Breast epithelium (tissue), 3 donors: Measurements from ENCODE around the gene KCNJ10.

Source experiments
- POLR2A ChIP-seq: fragments of 450-650 bp; IDR thresholded peaks from one replicate; pipeline ENCODE4 v1.6.1; 2016; ENCODE audit warnings: antibody characterized with exemption, mild to moderate bottlenecking, moderate library complexity
- POLR2AphosphoS5 ChIP-seq, 3 donors: sonication (generic); formaldehyde crosslinking; IDR thresholded peaks; one replicate each; pipeline ENCODE4 v1.6.1; 2017; ENCODE audit warnings: antibody characterized with exemption in 3 of 3
- TF ChIP-seq, protein P1 (sequence below), 3 donors: fragments of 450-650 bp; IDR thresholded peaks; one replicate each; pipeline ENCODE4 v1.5.1; 2016 to 2017; ENCODE audit warnings: antibody characterized with exemption in 3 of 3, mild to moderate bottlenecking in 3 of 3, moderate library complexity in 3 of 3

DNA sequence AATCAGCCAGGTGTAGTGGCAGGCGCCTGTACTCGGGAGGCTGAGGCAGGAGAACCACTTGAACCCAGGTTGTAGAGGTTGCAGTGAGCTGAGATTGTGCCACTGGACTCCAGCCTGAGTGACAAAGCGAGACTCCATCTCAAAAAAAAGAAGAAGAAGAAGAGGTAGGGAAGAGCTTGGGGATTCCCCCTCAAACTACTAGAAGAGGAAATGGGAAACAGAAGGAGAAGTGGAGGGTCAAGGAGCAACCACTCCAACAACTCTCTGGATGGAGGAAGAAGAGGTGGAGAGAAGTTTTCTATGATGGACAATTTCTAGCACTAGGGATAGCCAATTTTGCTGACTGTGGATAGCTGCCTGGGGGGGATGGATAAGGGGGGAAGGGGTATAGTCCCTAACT is 101.1 kb downstream of the KCNJ10 start:
- TF ChIP-seq, protein P1, sequence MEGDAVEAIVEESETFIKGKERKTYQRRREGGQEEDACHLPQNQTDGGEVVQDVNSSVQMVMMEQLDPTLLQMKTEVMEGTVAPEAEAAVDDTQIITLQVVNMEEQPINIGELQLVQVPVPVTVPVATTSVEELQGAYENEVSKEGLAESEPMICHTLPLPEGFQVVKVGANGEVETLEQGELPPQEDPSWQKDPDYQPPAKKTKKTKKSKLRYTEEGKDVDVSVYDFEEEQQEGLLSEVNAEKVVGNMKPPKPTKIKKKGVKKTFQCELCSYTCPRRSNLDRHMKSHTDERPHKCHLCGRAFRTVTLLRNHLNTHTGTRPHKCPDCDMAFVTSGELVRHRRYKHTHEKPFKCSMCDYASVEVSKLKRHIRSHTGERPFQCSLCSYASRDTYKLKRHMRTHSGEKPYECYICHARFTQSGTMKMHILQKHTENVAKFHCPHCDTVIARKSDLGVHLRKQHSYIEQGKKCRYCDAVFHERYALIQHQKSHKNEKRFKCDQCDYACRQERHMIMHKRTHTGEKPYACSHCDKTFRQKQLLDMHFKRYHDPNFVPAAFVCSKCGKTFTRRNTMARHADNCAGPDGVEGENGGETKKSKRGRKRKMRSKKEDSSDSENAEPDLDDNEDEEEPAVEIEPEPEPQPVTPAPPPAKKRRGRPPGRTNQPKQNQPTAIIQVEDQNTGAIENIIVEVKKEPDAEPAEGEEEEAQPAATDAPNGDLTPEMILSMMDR (IDR thresholded peaks at IDR 0.05) = no peak
- TF ChIP-seq POLR2A = no peak
- no peak for TF ChIP-seq POLR2AphosphoS5 (IDR thresholded peaks at IDR 0.05)
